Esophagus squamous epithelium (tissue), 5 donors: ENCODE results near the gene EXOC7. TPM values are rescaled to one million over a fixed set of nuclear protein-coding genes. Genes with fewer than 3 reads are reported as not detected.
"Not testable (repeated sequence)": the region's sequence is repeated elsewhere in the genome, so short reads cannot be mapped to it uniquely, and the experiment has no call there.

Source experiments
- DNase-seq: peaks from one replicate; lab custom pipeline; 2025; lab: John Stamatoyannopoulos, UW
- H3K27ac ChIP-seq, 4 donors: fragments of 200-600 bp; sonication (generic); one replicate each; pipeline ENCODE4 v1.5.1; 2016 to 2019; ENCODE audit warnings: mild to moderate bottlenecking in 1 of 4
- H3K27me3 ChIP-seq, 4 donors: fragments of 200-600 bp; sonication (generic); 1 replicate in 3 of 4; 2 replicates in 1 of 4; pipeline versions ENCODE4 v1.5.1 to v1.6.0; 2017 to 2021; ENCODE audit warnings: antibody characterized with exemption in 1 of 4
- H3K36me3 ChIP-seq, 3 donors: fragments of 200-600 bp; sonication (generic); one replicate each; pipeline ENCODE4 v1.5.1; 2016 to 2019
- H3K4me1 ChIP-seq, 3 donors: fragments of 200-600 bp; sonication (generic); one replicate each; pipeline ENCODE4 v1.5.1; 2017 to 2019
- H3K4me3 ChIP-seq, 4 donors: fragments of 200-600 bp; sonication (generic); 1 replicate in 3 of 4; 2 replicates in 1 of 4; pipeline ENCODE4 v1.5.1; 2016 to 2019; ENCODE audit warnings: mild to moderate bottlenecking in 2 of 4, moderate library complexity in 1 of 4
- H3K9me3 ChIP-seq, 3 donors: fragments of 200-600 bp; sonication (generic); one replicate each; pipeline ENCODE4 v1.5.1; 2016 to 2019
- CTCF ChIP-seq, 6 experiments: fragments of 450-650 bp in 4 of 6; fragments of 200-600 bp in 2 of 6; sonication (generic) in 2 of 6; IDR thresholded peaks; one replicate each; pipeline ENCODE4 v1.5.1; 2016 to 2019; ENCODE audit warnings: antibody characterized with exemption in 6 of 6, mild to moderate bottlenecking in 4 of 6, moderate library complexity in 4 of 6
- POLR2A ChIP-seq, 4 donors: fragments of 450-650 bp; IDR thresholded peaks; one replicate each; pipeline ENCODE4 v1.6.1; 2017; ENCODE audit warnings: antibody characterized with exemption in 4 of 4, mild to moderate bottlenecking in 4 of 4, moderate library complexity in 3 of 4
- WGBS, 2 donors: methylation state at CpG; one replicate each; pipeline ENCODE4 v1.1.5; 2018; 5-methylcytosine and 5-hydroxymethylcytosine counted together
- intact Hi-C: fragments of 100-400 bp; cut with DNase I; formaldehyde crosslinking; loops from one replicate; pipeline ENCODE4 v1.15.0; 2022
- total RNA-seq, 4 donors: library from RNA; depleted of rRNA; stranded (reverse); fragments of >200 nt; gene quantifications; one replicate each; pipeline ENCODE4 v1.1.0, GENCODE V29; 2016
- donor health status: DM: yes; HTN: yes; CAD: no.

Gene EXOC7
- total RNA-seq, 4 donors from 2014 or later, result 70.3 to 84.5 (median 74.4) TPM

GRCh38 chr17:76072148-76072858 is 31.3 kb downstream of the EXOC7 start, which contains the start of gene SRP68:
TSS of gene SRP68 (minus strand) at chr17:76072517. CDS start at chr17:76072491, 26 bp downstream.
- TF ChIP-seq CTCF (IDR thresholded peaks at IDR 0.05) (peak in 1 of 6 experiments; percentile 18), POLR2A (IDR thresholded peaks at IDR 0.05) (peak in 2 of 4 donors; percentile 54 to 75)
- DNase-seq, result peak; percentile 27
- intact Hi-C loops, result no loop called here
- H3K9me3 ChIP-seq, result no peaks in the 10 kb centered on the region
- WGBS, 2 donors, result 0% methylated on average over 12 to 34 of the region's 57 CpGs
- peaks cover 42 to 77% (median 50%) of the 10 kb centered on the region in 3 donors for H3K4me1 ChIP-seq
- peak within 1 kb of the TSS; percentile 79 to 86 (median 84) for H3K27ac ChIP-seq
- peak within 1 kb of the TSS; percentile 52 to 90 (median 72) for H3K4me3 ChIP-seq
- peaks cover 22 to 40% (median 36%) of the 10 kb centered on the region in 4 donors for H3K27me3 ChIP-seq
- H3K36me3 ChIP-seq, result peaks cover 0 to 28% (median 14%) of the 10 kb centered on the region in 3 donors

GRCh38 chr17:76071531-76072147 is 31.9 kb downstream of the EXOC7 start:
- intact Hi-C loops, result no loop called here
- Histone ChIP-seq H3K4me3 (peak overlapping the region; percentile 52 to 90 (median 72)), H3K36me3 (peaks cover 0 to 34% (median 20%) of the 10 kb centered on the region in 3 donors), H3K9me3 (no peaks in the 10 kb centered on the region), H3K27ac (peak overlapping the region; percentile 79 to 86 (median 84)), H3K4me1 (peaks cover 36 to 71% (median 44%) of the 10 kb centered on the region in 3 donors), H3K27me3 (peaks cover 16 to 34% (median 29%) of the 10 kb centered on the region in 4 donors)
- TF ChIP-seq CTCF (IDR thresholded peaks at IDR 0.05) (no peak), POLR2A (IDR thresholded peaks at IDR 0.05) (no peak)
- DNase-seq, result no peak
- 5 to 9% methylated on average over 13 to 14 of the region's 15 CpGs for WGBS, 2 donors

GRCh38 chr17:76065775-76066174 is 37.8 kb downstream of the EXOC7 start:
- H3K4me3 ChIP-seq, result no peak overlapping the region
- no peaks in the 10 kb centered on the region for H3K27me3 ChIP-seq
- H3K9me3 ChIP-seq, result no peaks in the 10 kb centered on the region
- H3K36me3 ChIP-seq, result peaks cover 26 to 91% (median 56%) of the 10 kb centered on the region in 3 donors
- intact Hi-C loops, result no loop called here
- no peak for DNase-seq
- TF ChIP-seq POLR2A (IDR thresholded peaks at IDR 0.05) (no peak), CTCF (IDR thresholded peaks at IDR 0.05) (no peak)
- 51 to 72% methylated on average over 3 to 4 of the region's 4 CpGs for WGBS, 2 donors
- no peak overlapping the region for H3K27ac ChIP-seq
- peaks cover 4 to 32% (median 11%) of the 10 kb centered on the region in 3 donors for H3K4me1 ChIP-seq

- 67 to 69% methylated on average over 15 of the region's 15 CpGs for WGBS, 2 donors
- H3K27me3 ChIP-seq, result no peaks in the 10 kb centered on the region
Observed at GRCh38 chr17:76063875-76064546, 39.6 kb downstream of the EXOC7 start.

GRCh38 chr17:76058264-76058663 is 45.3 kb downstream of the EXOC7 start:
- H3K36me3 ChIP-seq, result peaks cover 31 to 98% (median 51%) of the 10 kb centered on the region in 3 donors
- 75 to 96% methylated on average over 6 of the region's 6 CpGs for WGBS, 2 donors
- intact Hi-C loops, DNase-seq, H3K27me3 ChIP-seq, H3K27ac ChIP-seq, H3K4me3 ChIP-seq, H3K9me3 ChIP-seq: not testable (repeated sequence)
- H3K4me1 ChIP-seq, result peaks cover 15 to 43% (median 17%) of the 10 kb centered on the region in 3 donors

More at GRCh38 chr17:76063875-76064546, 39.6 kb downstream of the EXOC7 start:
- H3K4me3 ChIP-seq, result no peak overlapping the region
- no peaks in the 10 kb centered on the region for H3K9me3 ChIP-seq
- no peak overlapping the region for H3K27ac ChIP-seq
- intact Hi-C loops, result no loop called here
- TF ChIP-seq CTCF (IDR thresholded peaks at IDR 0.05) (no peak), POLR2A (IDR thresholded peaks at IDR 0.05) (no peak)
- H3K36me3 ChIP-seq, result peaks cover 30 to 98% (median 72%) of the 10 kb centered on the region in 3 donors
- no peak for DNase-seq
- H3K4me1 ChIP-seq, result peaks cover 0 to 14% (median 0%) of the 10 kb centered on the region in 3 donors
